ENCODE results near the gene ITGA11. TPM values are rescaled to one million over a fixed set of nuclear protein-coding genes. Genes with fewer than 3 reads are reported as not detected.

The ITGA11 gene
- total RNA-seq, 1 experiment from 2014 or later: 0.70 TPM

DNA sequence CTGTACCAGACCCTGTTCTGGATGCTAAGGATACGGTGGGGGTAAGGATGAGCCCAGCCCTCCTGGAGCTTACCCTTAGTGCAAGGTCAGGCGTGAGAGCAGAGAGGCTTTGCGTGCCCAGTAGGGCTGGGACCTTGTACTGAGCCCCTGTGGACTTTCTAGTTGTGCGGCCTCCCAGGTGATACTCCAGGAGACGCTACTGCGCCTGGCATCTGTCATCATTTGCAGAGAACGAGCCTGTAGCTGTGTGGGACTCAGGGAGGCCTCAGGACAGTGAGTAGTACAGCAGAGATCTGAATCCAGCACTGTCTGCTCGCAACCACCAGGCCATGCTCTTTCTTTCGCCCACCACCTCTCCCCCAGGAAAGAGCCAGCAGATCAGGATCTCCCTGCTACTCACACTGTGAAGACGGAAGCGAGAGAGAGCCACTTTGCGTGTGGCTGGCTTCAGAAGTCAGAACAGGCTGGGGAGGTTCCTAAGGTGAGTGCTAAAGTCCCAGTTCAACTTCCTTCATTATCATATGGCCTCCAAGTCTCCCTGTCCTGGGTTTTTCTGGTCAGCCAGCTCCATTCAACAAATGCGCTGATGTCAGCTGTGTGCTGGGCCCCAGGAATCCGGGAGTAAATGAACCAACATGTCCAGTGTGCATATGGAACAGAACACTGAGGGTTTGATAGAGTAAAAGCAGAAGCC, 38.2 kb upstream of the ITGA11 start:
- Histone ChIP-seq H3K27me3 (ENCODE audit: insufficient read depth, low read depth) (peaks cover 20% of the 10 kb centered on the region; the same call in 1 of the 2 replicates), H3K4me3 (no peak overlapping the region), H3K9me2 (ENCODE audit: insufficient read depth) (no peaks in the 10 kb centered on the region), H3K79me2 (ENCODE audit: low read depth) (no peaks in the 10 kb centered on the region), H3K4me1 (replicated peaks; ENCODE audit: insufficient read depth) (no peaks in the 10 kb centered on the region), H2AFZ (no peak overlapping the region), H3K4me2 (no peak overlapping the region), H4K20me1 (ENCODE audit: insufficient read depth) (no peaks in the 10 kb centered on the region), H3F3A (ENCODE audit: insufficient read depth, low read depth) (no peaks in the 10 kb centered on the region), H3K27ac (no peak overlapping the region), H3K9me3 (ENCODE audit: insufficient read depth, low read depth) (no peaks in the 10 kb centered on the region), H3K36me3 (ENCODE audit: low read depth) (no peaks in the 10 kb centered on the region)
- TF ChIP-seq, protein P1, sequence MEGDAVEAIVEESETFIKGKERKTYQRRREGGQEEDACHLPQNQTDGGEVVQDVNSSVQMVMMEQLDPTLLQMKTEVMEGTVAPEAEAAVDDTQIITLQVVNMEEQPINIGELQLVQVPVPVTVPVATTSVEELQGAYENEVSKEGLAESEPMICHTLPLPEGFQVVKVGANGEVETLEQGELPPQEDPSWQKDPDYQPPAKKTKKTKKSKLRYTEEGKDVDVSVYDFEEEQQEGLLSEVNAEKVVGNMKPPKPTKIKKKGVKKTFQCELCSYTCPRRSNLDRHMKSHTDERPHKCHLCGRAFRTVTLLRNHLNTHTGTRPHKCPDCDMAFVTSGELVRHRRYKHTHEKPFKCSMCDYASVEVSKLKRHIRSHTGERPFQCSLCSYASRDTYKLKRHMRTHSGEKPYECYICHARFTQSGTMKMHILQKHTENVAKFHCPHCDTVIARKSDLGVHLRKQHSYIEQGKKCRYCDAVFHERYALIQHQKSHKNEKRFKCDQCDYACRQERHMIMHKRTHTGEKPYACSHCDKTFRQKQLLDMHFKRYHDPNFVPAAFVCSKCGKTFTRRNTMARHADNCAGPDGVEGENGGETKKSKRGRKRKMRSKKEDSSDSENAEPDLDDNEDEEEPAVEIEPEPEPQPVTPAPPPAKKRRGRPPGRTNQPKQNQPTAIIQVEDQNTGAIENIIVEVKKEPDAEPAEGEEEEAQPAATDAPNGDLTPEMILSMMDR (conservative IDR thresholded peaks at IDR 0.05): no peak
- no peak for TF ChIP-seq EZH2 (IDR thresholded peaks at IDR 0.05; ENCODE audit: low read depth)
- intact Hi-C loops (cut with micrococcal nuclease; ENCODE audit: unreplicated experiment): no loop called here
- CTCF ChIA-PET: no interaction called here
- no TSS peak for BruUV-seq (replicated peaks)
- no peak for DNase-seq
- POLR2A ChIA-PET (ENCODE audit: unreplicated experiment): no interaction called here

DNA sequence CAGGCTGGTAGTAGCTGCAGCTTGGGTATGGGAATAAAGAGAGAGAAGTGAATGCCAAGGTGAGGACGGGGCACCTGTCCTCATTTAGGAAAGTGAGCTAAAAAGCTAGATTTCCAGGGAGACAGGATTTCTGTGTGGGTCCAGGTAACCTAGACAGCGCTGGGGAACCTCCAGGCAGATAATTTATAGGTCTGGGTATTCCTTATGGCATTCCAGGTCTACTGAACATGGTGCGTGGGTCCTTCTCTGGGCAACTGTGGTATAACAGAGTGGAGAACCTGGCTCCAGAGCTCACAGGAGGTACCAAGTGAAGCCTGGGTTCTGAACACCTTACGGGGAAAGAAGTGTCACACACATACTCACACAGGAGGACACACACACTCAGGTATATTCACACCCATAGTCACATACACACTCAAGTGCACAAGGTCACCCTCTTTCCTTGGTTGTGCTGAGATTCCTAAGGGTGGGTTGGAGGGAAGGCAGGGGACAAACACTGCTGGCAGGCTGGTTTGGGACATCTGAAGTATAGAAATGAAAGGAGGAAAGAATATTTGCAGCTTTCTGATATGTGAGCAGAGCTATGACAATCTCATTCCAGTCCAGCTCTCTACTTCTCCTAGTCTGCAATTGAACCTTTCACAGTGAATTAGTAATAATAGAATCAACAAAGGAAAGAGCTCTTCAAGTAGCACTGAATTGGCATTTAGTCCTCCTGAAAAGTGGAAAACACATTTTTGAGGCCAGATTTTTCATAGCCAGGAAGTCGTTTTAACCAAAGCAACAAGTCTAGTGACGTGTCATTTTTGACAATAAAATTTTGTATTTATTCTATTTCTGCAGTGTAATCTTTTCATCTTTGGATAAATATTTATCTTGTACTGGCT, 37.4 kb upstream of the ITGA11 start:
- Histone ChIP-seq H3K79me2 (ENCODE audit: low read depth) (no peaks in the 10 kb centered on the region), H3K27me3 (ENCODE audit: insufficient read depth, low read depth) (peaks cover 13% of the 10 kb centered on the region; the same call in 1 of the 2 replicates), H4K20me1 (ENCODE audit: insufficient read depth) (no peaks in the 10 kb centered on the region), H3K36me3 (ENCODE audit: low read depth) (no peaks in the 10 kb centered on the region), H3K4me2 (no peak overlapping the region), H3K9me3 (ENCODE audit: insufficient read depth, low read depth) (no peaks in the 10 kb centered on the region), H3K27ac (no peak overlapping the region), H3K9me2 (ENCODE audit: insufficient read depth) (no peaks in the 10 kb centered on the region), H3K4me3 (no peak overlapping the region), H3F3A (ENCODE audit: insufficient read depth, low read depth) (no peaks in the 10 kb centered on the region), H3K4me1 (replicated peaks; ENCODE audit: insufficient read depth) (no peaks in the 10 kb centered on the region), H2AFZ (no peak overlapping the region)
- ChIA-PET CTCF (no interaction called here), POLR2A (ENCODE audit: unreplicated experiment) (no interaction called here)
- BruUV-seq (replicated peaks): no TSS peak
- no peak for DNase-seq
- no peak for TF ChIP-seq EZH2 (IDR thresholded peaks at IDR 0.05; ENCODE audit: low read depth)
- TF ChIP-seq, protein P1 (conservative IDR thresholded peaks at IDR 0.05): no peak
- intact Hi-C loops (cut with micrococcal nuclease; ENCODE audit: unreplicated experiment): no loop called here

DNA sequence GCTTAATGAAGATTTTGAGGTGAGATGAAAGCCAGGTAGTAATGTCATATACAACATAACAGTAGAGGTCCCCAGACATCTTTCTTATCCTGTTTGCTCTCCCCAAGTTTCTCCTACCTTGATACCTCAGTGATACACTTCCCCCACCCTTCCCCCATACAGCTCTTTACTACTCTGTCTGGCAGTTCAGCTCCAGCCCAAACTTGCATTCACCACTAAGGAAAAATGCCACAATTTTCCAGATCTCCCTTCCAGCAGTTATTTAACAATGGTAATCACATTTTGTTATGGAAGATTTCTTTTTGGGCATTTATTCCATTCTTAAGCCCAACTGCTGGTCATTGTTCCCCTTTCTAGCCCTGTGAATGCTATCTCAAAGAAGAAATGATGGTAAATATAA, 34.9 kb upstream of the ITGA11 start:
- no peak overlapping the region for H3K4me3 ChIP-seq
- no TSS peak for BruUV-seq (replicated peaks)
- intact Hi-C loops (cut with micrococcal nuclease; ENCODE audit: unreplicated experiment): no loop called here
- H3K36me3 ChIP-seq (ENCODE audit: low read depth): no peaks in the 10 kb centered on the region
- no peaks in the 10 kb centered on the region for H3K4me1 ChIP-seq (replicated peaks; ENCODE audit: insufficient read depth)
- H3K79me2 ChIP-seq (ENCODE audit: low read depth): no peaks in the 10 kb centered on the region
- no peaks in the 10 kb centered on the region for H3K9me2 ChIP-seq (ENCODE audit: insufficient read depth)
- H3K9me3 ChIP-seq (ENCODE audit: insufficient read depth, low read depth): no peaks in the 10 kb centered on the region
- no peaks in the 10 kb centered on the region for H3F3A ChIP-seq (ENCODE audit: insufficient read depth, low read depth)
- CTCF ChIA-PET: no interaction called here
- DNase-seq: no peak
- H3K4me2 ChIP-seq: no peak overlapping the region
- H2AFZ ChIP-seq: no peak overlapping the region
- H3K27me3 ChIP-seq (ENCODE audit: insufficient read depth, low read depth): peaks cover 13% of the 10 kb centered on the region; the same call in 1 of the 2 replicates
- POLR2A ChIA-PET (ENCODE audit: unreplicated experiment): no interaction called here
- TF ChIP-seq EZH2 (IDR thresholded peaks at IDR 0.05; ENCODE audit: low read depth): no peak
- TF ChIP-seq, protein P1 (conservative IDR thresholded peaks at IDR 0.05): no peak
- no peak overlapping the region for H3K27ac ChIP-seq
- H4K20me1 ChIP-seq (ENCODE audit: insufficient read depth): no peaks in the 10 kb centered on the region

Measured in PC-9 (cell line).